ENCODE measurements around the gene TRIM25.
A peak's percentile ranks its signal among the peaks of the same experiment; 100 is the strongest.
"Not testable (repeated sequence)": the region's sequence is repeated elsewhere in the genome, so short reads cannot be mapped to it uniquely, and the experiment has no call there.

Gene TRIM25

GRCh38 chr17:56939869-56940484, 26.1 kb upstream of the TRIM25 start:
- H3K4me3 ChIP-seq (ENCODE audit: low read depth, low read length), result no peak overlapping the region

GRCh38 chr17:56938206-56938605, 24.4 kb upstream of the TRIM25 start:
- POLR2A ChIA-PET; H3K4me1 ChIP-seq (ENCODE audit: control insufficient read depth, insufficient read depth, low read length); H3K4me3 ChIP-seq (ENCODE audit: low read depth, low read length); H3K9me3 ChIP-seq (ENCODE audit: control insufficient read depth, insufficient read depth, low read depth, low read length); H3K27ac ChIP-seq (ENCODE audit: extremely low read depth, low read depth, low read length): not testable (repeated sequence)
- peaks cover 54 to 88% of the 10 kb centered on the region in 2 experiments for H3K36me3 ChIP-seq (ENCODE audit: control insufficient read depth in 2 of 2, insufficient read depth in 1 of 2, low read length in 2 of 2)
- CTCF ChIA-PET, result interaction anchor here (0.6 kb wide), 1 partner anchor 42 kb away, joined by 4 read pairs; no protein-coding TSS in a partner anchor

More at GRCh38 chr17:56939869-56940484, 26.1 kb upstream of the TRIM25 start:
- ChIA-PET POLR2A (interaction anchor here (0.7 kb wide), 1 partner anchor 97 kb away, joined by 3 read pairs; no protein-coding TSS in a partner anchor), CTCF (interaction anchor here (0.7 to 3.0 kb wide), 20 partner anchors 9 to 440 kb away, joined by 3 to 32 read pairs (median 4); partner anchors contain the start of gene TRIM25)
- no peak for TF ChIP-seq KLF9 (tag by site-specific recombination; IDR thresholded peaks at IDR 0.05; ENCODE audit: low read depth)
- TF ChIP-seq ZNF654 (tag by site-specific recombination; IDR thresholded peaks at IDR 0.05; ENCODE audit: low read depth), result peak; percentile 76
- TF ChIP-seq SP7 (tag by site-specific recombination; IDR thresholded peaks at IDR 0.05), result peak; percentile 46; the same call in 1 of the 2 replicates
- TF ChIP-seq ZNF660 (tag by site-specific recombination; IDR thresholded peaks at IDR 0.05), result 0 out of 2 replicates have a peak, but pooled peaks have one; percentile 53
- TF ChIP-seq CTCF (tag by site-specific recombination; IDR thresholded peaks at IDR 0.05), result peak; percentile 51
- Histone ChIP-seq H3K27ac (ENCODE audit: extremely low read depth, low read depth, low read length) (no peak overlapping the region), H3K9me3 (ENCODE audit: control insufficient read depth, insufficient read depth, low read depth, low read length) (no peaks in the 10 kb centered on the region), H3K36me3 (ENCODE audit: control insufficient read depth in 2 of 2, insufficient read depth in 1 of 2, low read length in 2 of 2) (peaks cover 62 to 95% of the 10 kb centered on the region in 2 experiments), H3K4me1 (ENCODE audit: control insufficient read depth, insufficient read depth, low read length) (no peaks in the 10 kb centered on the region)

GRCh38 chr17:56937687-56938086, 23.8 kb upstream of the TRIM25 start:
- H3K36me3 ChIP-seq (ENCODE audit: control insufficient read depth in 2 of 2, insufficient read depth in 1 of 2, low read length in 2 of 2), result peaks cover 54 to 84% of the 10 kb centered on the region in 2 experiments
- TF ChIP-seq SP7 (tag by site-specific recombination; IDR thresholded peaks at IDR 0.05) (no peak), ZNF202 (tag by site-specific recombination; IDR thresholded peaks at IDR 0.05; ENCODE audit: borderline replicate concordance) (no peak), REST (tag by site-specific recombination; IDR thresholded peaks at IDR 0.05) (no peak), ZNF677 (tag by site-specific recombination; IDR thresholded peaks at IDR 0.05) (no peak), ZNF184 (tag by site-specific recombination; IDR thresholded peaks at IDR 0.05) (no peak), ZNF473 (tag by site-specific recombination; IDR thresholded peaks at IDR 0.05) (no peak), ZBTB17 (tag by site-specific recombination; IDR thresholded peaks at IDR 0.05) (no peak), ZBTB11 (tag by site-specific recombination; conservative IDR thresholded peaks at IDR 0.05; ENCODE audit: low read depth) (no peak), ZSCAN18 (tag by site-specific recombination; IDR thresholded peaks at IDR 0.05) (no peak), ZFP41 (tag by site-specific recombination; IDR thresholded peaks at IDR 0.05; ENCODE audit: borderline replicate concordance) (no peak), SALL2 (tag by site-specific recombination; IDR thresholded peaks at IDR 0.05; ENCODE audit: borderline replicate concordance) (no peak), KLF16 (tag by site-specific recombination; IDR thresholded peaks at IDR 0.05) (no peak)
- H3K9me3 ChIP-seq (ENCODE audit: control insufficient read depth, insufficient read depth, low read depth, low read length), result no peaks in the 10 kb centered on the region
- POLR2A ChIA-PET, result no interaction called here
- CTCF ChIA-PET, result interaction anchor here (0.6 kb wide), 1 partner anchor 41 kb away, joined by 4 read pairs; no protein-coding TSS in a partner anchor
- H3K4me1 ChIP-seq (ENCODE audit: control insufficient read depth, insufficient read depth, low read length), result no peaks in the 10 kb centered on the region
- H3K4me3 ChIP-seq (ENCODE audit: low read depth, low read length), result no peak overlapping the region
- no peak overlapping the region for H3K27ac ChIP-seq (ENCODE audit: extremely low read depth, low read depth, low read length)
